ENCODE results near the gene SPSB1.
A peak's percentile ranks its signal among the peaks of the same experiment; 100 is the strongest.

SPSB1 gene

DNA sequence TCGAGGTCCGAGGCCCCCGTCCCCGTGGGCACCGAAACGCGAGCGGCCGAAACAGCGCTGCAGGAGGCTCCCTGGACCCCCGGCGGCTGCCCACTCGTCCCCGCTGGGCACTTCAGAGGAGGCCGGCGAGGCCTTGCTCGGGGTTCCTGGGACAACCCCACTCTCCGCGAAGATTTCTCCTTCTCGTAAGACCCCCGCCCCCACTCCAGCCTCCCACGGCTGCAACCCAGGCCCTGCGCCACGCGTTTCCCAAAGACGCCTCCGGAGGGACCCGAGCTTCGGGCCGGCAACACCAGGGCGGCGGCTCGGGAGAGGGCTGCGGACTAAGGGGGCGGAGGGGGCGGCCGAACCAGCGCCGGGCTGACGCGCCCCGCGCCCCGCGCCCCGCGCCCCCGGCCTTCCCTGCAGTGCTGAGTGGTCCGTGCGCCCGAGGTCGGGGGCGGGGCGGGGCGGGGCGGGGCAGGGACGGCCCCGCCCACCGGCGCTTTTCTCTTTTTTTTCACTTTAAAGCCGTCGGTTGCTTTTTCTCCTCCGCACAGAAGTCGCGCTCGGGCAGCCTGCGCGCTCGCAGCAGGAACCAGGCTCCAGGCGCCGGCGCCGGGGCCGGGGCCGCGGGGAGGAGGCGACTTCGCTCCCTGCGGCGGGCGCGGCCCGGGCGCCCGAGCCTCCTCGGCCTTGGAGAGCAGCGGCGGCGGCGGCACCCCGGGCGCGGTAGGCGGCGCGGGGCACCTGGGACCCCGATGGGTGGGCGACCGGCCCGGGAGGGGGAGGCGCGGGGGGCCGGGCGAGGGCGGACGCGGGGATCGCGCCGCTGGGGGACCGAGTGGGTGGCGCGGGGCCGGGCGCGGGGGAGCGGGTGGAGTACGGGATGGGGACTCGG, at the start of gene SPSB1:
SPSB1 (plus strand) TSS at position 534 of the 880 bp plus-strand sequence. CDS start 62,998 bp downstream, outside the sequence.
- DNase-seq (ENCODE audit: low read depth), result peak; percentile 79

DNA sequence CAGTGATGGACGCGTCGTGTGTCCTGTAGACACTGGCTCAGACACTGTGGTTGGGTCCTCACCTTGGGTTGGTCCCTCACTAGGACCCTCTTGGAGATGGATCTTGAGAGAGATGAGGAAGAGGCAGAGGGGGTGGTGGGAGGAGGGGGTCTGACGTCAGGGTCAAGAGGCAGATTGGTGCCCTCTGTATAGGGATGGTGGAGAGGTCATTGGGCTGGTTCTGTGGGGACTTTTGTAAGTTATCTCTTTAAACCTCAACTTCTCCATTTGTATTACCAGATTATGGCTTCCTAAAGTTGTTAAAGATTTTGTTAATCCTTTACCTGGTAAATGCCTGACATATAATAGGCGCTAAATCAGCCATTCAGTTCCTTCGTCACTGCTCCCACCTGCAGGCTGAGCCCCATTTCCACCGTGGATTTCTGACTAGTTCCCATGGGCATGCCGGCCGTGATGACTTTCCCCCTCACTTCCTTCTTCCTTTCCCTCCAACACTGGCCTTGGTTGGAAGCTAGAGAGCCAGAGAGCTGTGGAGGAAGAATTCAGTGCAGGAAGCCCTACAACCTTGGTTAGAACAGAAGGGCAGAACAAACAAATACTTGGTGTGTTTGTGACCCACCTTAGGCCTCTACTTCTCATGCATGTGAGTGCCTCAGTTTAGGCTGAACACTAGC, 49.5 kb upstream of the SPSB1 start:
- no peak for DNase-seq (ENCODE audit: low read depth)

DNA sequence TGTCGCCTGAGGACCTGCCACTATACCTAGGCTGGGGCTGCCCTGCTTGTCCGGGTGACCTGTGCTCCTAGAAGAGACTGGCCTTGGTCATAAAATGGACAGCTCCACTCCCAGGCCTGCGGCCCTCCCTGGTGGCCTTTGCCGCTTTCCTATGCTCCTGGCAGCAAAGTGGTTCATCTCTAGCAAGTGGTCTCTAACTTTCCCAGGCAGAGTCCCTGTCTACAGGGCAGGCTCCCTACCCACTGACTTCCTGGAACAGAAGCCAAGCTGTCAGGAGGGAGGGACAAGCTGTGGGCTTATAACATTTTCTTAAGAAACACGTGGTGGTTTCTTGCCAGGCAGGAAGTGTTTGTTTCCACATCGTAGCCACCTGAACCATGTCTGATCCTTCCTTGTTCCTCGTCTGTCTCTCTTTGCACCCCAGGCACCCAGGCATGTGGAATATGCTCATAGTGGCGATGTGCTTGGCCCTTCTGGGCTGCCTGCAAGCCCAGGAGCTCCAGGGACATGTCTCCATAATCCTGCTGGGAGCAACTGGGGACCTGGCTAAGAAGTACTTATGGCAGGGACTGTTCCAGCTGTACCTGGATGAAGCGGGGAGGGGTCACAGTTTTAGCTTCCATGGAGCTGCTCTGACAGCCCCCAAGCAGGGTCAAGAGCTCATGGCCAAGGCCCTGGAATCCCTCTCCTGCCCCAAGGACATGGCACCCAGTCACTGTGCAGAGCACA, 48.0 kb upstream of the SPSB1 start:
- DNase-seq (ENCODE audit: low read depth), result peak; percentile 72

DNA sequence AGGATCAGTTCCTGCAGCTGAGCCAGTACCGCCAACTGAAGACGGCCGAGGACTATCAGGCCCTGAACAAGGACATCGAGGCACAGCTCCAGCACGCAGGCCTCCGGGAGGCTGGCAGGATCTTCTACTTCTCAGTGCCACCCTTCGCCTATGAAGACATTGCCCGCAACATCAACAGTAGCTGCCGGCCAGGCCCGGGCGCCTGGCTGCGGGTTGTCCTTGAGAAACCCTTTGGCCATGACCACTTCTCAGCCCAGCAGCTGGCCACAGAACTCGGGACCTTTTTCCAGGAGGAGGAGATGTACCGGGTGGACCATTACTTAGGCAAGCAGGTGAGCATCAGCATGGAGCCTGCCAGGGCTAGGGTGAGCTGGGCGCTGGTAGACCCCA, 47.5 kb upstream of the SPSB1 start:
- DNase-seq (ENCODE audit: low read depth), result no peak

DNA sequence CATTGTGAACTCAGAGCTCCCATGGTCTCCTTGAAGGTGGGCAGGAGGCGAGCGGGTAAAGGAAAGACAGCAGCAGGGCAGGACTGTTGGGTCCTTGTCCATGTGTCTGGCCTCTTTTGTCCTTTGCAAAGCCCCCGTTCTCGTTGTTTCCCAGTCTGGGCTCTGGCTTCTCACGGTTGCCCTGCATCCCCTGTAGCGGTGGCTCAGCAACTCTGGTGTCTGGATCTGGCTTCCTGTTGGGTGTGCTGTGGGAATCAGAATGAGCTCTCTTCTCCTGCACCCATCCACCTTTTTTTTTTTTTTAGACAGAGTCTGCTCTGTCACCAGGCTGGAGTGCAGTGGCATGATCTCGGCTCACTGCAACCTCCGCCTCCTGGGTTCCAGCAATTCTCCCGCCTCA, 47.0 kb upstream of the SPSB1 start:
- no peak for DNase-seq (ENCODE audit: low read depth)

DNA sequence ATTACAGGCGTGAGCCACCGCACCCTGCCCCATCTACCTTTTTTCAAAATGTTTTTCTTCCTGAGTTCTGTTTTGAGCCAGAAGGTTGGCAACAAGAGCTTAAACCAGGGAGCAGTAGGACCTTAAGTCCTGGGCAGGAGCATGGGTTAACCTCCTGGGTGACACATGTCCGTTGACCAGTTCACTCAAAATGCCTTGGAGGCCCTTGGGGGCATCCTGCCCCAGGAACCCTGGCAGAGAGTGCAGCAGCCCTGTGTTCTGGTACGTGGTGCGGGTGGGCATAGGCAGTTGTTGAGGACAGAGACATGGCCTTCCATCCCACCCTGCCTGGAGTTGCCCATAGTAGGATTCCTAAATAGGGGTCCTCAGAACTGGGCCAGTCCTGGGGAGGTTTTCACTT, 46.5 kb upstream of the SPSB1 start:
- DNase-seq (ENCODE audit: low read depth), result no peak

DNA sequence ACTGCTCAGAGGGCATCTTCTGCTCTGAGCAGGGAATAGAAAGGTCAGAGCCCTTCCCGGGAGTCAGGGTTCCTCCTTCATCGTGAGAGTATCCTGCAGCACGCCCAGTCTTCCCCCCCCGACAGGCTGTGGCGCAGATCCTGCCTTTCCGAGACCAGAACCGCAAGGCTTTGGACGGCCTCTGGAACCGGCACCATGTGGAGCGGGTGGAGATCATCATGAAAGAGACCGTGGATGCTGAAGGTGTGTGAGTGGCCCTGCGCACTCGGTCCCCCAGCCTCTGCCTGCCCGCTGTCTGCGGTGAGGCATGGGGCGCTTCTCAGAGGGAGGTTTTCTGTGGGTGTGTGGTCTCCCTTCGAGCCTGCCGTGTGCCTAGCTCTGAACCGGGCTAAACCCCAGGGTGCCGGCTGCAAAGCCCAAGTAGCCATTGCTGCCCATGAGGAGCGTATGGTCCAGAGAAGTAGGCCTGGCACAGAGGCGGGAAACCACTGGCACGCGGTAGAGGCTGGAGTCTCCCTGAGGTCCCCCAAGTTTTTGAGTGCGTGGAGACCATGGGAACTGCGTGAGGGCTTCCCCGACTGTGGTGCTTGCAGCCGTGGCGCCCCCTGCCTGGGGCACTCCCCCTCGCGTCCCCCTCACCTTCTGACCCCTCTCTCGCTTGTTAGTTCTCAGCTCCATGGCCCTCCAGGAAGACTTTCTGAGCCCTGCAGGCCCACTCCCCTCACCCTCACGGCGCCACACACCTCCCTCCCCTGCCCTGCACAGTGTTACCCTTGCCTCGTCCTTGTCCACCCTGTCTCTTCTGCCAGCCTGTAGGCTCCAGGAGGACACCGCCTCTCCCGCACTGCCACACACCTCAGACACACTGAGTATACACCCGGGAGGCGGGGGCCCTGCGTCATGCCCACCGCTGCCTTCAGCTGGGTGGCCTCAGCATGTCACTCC, 45.6 kb upstream of the SPSB1 start:
- no peak for DNase-seq (ENCODE audit: low read depth)

DNA sequence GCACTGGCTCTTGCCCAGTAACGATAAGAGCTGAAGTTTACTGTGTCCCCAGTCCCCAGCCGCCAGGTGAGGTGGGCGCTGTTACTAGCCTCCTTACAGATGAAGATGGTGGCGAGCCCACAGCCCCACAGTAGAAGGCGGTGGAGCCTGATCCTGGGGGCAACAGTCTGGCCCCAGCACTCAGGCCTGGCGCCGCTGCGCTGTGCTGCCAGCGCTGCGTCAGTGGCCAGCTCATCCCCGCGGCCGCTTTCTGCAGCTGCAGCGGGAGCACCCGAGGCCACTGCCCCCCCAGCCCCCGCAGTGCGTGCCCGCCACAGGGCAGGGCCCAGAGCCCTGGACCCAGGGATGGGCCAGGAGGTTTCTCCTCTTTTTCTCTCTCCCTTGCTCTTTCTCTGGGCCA, 44.8 kb upstream of the SPSB1 start:
- no peak for DNase-seq (ENCODE audit: low read depth)

DNA sequence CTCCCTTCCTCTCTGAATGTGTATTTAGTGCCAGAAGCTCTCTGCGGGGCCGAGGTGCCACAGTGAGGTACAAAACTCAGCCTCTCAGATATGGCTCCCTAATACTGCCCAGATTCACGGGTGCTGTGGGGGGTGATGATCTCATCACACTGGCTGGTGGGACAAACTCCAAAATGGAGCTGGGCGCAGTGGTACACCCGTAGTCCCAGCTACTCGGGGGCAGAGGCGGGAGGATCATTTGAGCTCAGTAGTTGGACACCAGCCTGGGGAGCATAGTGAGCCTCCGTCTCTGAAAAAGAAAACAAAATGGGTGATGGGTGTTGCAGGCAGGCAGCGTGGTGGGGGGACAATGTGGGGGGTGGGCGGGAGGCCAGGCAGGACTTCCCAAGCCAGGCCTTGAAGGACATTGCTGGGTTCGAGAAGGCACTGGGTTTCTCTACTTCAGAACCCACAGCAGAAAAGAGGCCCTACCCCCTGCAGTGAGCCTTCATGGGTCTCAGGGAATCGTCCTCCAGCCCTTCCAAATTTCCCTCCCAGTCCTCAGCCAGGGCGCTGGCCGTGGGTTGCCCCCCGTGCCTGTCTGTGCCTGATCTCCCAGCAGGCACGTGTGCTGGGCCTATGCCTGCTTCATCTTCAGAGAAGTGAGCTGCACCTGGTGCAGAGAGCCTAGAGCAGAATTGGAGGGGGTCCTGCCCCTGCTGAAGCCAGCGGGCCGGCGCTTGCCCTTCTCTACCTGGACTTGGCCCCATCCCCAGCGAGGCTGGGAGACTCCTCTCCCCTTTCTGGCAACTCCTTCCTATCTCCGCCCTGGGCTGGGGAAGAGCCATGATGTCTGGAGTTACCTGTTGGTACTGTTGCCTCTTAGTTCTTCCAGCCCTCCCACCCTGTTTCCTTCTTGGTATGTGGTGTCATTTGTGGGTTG, 44.1 kb upstream of the SPSB1 start:
- DNase-seq (ENCODE audit: low read depth), result no peak

DNA sequence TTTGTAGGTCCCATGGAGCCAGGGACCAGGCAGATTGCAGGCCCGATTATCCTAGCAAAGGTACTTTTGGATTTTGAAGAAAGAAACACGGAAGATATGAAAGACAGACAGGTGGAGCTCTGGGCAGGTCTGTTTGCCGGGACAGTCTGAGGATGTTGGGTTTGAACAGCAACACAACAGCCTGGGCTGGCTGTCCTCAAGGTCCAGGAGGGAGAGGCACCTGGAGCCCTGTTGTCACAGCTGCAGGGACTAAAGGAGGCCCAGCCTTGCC, 43.5 kb upstream of the SPSB1 start:
- no peak for DNase-seq (ENCODE audit: low read depth)

DNA sequence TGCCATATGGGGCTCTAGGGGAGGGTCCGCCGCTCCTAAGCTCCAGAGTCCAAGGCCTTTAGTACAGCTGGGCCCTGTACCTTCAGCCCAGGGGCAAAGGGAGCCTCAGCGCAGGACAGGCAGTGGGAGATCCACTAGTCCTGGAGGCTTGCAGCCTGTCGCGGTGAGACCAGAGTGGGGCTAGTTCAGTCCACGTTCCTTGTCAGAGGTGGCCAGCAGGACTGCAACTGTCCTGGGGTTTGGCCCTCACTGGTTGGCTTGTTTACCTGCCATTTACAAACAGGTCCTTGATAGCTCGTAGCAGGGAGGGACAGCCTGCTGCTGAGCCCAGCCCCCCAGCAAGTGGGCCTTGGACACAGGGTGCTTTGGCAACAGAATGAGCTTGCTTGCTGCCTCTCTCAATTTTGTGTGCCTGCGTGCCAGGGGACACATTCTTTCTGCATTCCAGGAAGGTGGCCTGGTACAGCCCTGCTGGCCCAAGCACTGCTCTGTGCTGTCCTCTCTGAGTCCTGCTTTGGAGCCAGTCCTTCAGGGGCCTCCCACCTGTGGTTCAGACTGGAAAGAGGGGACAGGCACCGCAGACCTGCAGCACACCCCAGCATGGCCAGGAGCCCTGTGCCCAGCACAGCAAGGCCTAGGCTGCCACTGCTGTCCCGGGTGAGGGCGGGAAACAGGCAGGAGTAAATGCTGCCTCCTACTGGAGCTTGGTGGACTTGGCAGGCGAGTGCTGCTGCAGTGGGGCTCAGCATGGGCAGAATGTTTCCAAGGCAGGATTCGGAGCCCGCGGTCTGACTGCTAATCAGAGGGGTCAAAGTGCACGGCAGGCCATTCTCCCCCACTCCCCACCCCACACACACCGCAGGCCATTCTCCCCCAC, 42.9 kb upstream of the SPSB1 start:
- DNase-seq (ENCODE audit: low read depth), result peak; percentile 59

DNA sequence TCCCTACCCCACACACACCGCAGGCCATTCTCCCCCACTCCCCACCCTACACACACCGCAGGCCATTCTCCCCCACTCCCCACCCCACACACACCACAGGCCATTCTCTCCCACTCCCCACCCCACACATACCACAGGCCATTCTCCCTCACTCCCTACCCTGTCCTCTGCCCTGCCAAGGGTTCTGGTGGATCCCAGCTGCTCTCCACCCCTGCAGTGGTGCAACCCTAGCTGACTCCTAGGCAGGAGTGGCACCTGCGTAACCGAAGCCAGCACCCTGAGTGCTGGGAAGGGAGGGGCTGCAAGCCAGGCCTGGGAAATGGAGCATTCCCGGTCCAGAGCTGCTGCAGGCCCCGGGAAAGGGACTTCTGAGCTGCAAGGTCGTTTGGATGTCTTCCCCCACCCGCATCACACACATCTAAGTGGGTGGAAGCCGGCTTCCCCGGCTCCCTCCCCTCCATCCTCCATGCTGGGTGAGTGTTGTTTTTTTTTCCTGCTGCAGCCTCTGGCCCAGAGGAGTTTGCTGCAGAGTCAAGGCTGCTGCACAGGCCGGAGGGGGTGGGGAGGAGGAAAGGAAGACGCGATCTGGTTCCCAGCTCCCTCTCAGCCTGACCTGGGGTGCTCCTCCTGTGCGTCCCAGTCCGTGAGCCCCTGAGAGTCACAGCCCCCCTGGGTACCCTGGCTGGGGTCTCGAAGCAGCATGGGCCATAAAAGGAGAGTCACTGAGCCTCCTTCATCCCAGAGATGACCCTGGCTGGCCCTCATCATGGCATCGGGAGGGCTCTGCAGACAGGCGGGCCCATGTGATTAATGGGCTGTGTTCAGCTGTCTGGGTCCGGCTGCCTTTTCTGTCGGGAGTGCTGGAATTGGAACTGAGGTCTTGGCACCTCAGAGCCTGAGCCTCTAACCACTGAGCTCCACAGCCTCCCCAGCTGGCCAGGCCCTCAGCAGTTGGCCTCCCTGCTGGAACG, 42.0 kb upstream of the SPSB1 start:
- peak; percentile 20 for DNase-seq (ENCODE audit: low read depth)

DNA sequence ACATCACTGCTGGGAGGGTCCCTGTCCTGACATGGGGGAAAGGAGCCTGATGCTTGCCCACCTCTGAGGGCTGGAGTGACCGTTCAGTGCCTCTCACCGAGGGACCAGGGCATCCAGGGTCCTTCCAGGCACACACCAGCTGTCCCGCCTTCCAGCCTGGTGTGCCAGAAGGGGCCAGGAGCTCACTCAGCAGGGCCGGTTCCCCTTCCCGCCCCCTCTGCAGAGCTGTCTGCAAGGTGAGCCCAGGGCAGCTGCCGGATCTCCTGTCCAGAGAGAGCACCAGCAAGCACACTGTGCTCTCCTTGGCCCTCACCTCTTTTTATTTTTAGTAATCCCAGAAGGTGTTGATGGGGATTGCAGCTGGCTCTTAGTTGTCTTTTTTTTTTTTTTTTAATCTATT, 41.2 kb upstream of the SPSB1 start:
- DNase-seq (ENCODE audit: low read depth), result no peak

DNA sequence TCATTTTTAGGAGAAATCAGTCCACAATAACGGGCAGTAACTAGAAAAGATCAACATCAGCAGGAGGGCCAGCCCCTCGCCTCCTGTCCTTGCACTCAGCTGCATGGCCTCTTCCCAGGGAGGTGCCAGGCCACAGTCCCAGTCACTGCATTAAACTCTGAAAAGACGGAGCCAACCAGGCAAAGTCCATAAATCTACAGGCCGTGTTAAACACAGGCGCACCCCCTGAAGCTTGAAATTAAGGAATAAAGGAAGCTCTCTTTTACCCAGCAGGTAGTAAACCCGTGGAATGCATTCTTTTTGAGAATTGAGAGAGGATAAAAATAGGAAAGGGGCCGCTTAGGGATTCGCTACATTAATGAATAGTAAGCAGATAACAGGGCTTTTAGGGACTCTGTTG, 39.7 kb upstream of the SPSB1 start:
- DNase-seq (ENCODE audit: low read depth), result no peak

DNA sequence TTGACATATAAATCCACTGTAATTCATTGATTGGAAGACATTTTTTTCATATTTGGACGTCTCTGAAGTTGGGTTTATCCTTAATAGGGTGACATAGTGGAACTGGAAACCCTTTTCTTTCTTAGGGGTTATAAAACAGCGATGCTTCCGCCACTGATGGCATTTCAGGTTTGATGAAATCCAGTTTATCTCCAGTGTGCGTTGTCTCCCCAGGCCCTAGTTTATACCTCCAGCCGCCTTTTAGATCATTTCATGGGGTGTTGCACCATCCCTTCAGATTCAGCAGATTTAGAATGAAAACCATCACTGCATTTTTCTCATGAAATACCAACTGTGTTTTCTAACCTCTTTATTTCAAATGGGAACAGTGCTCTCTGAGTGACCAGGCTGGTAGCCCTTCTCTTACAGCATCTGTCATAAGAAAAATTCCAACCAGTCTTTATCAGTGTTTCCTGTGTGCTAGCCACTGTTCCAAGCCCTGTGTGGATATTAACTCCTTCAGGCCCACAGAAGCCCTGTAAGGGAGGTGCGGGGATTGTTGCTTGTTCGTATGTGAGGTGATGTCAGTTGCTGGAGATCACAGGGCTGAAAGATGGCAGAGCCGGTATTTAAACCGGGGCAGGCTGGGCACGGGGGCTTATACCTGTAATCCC, 39.1 kb upstream of the SPSB1 start:
- DNase-seq (ENCODE audit: low read depth), result peak; percentile 47

DNA sequence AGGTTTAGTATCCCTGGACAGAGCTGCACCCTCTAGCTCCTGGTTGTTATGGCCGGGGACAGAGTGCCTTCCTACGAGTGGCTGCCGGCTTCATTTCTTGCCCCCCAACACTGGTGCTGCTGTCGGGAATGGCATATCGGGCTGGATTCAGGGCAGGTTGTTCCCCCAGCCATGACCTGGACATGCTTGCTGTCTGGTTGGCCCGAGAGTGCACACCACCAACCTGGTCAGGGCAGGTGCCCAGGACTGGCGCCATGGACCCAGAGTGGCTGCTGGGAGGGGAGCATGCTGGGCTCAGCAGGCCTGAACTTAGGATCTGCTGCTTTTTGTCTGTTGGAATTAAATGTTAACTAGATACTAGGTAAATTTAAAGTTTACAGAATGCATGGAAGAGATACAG, 36.4 kb upstream of the SPSB1 start:
- DNase-seq (ENCODE audit: low read depth), result no peak

DNA sequence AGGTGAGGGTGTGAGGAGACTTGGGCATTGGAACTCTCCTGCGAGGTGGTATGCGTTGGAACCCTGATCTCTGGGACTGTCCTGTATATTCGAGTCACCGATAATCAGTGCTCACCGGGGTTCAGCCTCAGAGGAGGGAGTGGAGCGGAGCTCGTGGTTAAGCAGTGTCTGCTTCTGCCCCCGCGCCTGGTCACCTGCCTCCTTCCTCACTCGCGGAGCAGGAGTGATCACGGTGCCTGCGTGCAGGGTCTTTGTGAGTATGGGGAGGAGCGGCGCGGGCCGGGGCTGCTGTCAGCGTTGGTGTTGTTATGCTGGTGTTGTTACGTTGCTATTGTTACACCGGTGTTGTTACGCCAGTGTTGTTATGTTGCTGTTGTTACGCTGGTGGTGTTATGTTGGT, 34.8 kb upstream of the SPSB1 start:
- no peak for DNase-seq (ENCODE audit: low read depth)

DNA sequence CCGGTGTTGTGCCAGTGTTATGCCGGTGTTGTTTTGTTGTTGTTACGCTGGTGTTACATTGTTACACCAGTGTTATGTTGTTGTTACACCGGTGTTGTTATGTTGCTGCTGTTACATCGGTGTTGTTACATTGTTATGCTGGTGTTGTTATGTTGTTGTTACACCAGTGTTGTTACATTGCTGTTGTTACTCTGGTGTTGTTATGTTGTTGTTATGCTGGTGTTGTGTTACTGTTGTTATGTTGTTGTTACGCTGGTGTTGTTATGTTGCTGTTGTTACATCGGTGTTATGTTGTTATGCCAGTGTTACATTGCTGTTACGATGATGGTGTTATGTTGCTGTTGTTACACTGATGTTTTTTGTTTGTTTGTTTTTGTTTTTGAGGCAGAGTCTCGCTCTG, 34.1 kb upstream of the SPSB1 start:
- DNase-seq (ENCODE audit: low read depth), result no peak
